Hepatocyte (in vitro differentiated cells): Measurements from ENCODE around the gene GSTT2.
"Not testable (repeated sequence)": the region's sequence is repeated elsewhere in the genome, so short reads cannot be mapped to it uniquely, and the experiment has no call there.

Source experiments
- CTCF ChIP-seq: fragments of 200-600 bp; sonication (generic); IDR thresholded peaks from 2 replicates; pipeline ENCODE4 v1.5.1; 2016; ENCODE audit warnings: antibody characterized with exemption, mild to moderate bottlenecking; ENCODE audit not compliant: poor library complexity
- EZH2 ChIP-seq: fragments of 200-600 bp; sonication (generic); IDR thresholded peaks from 2 replicates; pipeline ENCODE4 v1.6.1; 2016; ENCODE audit warnings: antibody characterized with exemption, mild to moderate bottlenecking, borderline replicate concordance
- EZH2phosphoT487 ChIP-seq: fragments of 200-600 bp; sonication (generic); IDR thresholded peaks from one replicate; pipeline ENCODE4 v1.6.1; 2018; ENCODE audit warnings: antibody characterized with exemption, mild to moderate bottlenecking, low read depth, moderate library complexity; ENCODE audit not compliant: unreplicated experiment, severe bottlenecking

DNA sequence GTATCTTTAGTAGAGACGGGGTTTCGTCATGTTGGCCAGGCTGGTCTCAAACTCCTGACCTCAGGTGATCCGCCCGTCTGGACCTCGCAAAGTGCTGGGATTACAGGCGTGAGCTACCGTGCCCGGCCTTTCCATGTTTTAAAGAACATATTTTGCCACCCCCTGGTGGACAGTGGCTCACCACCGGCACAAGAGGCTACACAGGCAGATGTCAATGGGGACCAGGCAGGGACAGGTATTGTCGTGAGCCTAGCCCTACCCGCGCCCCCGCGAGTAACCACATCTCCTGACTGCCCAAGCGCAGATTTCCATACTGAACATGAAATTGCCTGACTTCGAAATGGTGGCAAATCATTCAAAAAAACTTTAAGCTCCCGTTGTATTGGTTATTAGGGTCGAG lies 13.8 kb upstream of the GSTT2 start:
- TF ChIP-seq CTCF, EZH2, EZH2phosphoT487: not testable (repeated sequence)
